GM12873 (cell line): ENCODE results near the gene MYH6.

Experiments used
- TF ChIP-seq, protein P1 (sequence below): IDR thresholded peaks from 2 replicates; pipeline ENCODE4 v1.5.1; 2012; ENCODE audit warnings: low read depth, mild to moderate bottlenecking, moderate library complexity, low read length, control low read depth; ENCODE audit not compliant: insufficient read depth; ENCODE audit errors: missing control alignments

The MYH6 gene

DNA sequence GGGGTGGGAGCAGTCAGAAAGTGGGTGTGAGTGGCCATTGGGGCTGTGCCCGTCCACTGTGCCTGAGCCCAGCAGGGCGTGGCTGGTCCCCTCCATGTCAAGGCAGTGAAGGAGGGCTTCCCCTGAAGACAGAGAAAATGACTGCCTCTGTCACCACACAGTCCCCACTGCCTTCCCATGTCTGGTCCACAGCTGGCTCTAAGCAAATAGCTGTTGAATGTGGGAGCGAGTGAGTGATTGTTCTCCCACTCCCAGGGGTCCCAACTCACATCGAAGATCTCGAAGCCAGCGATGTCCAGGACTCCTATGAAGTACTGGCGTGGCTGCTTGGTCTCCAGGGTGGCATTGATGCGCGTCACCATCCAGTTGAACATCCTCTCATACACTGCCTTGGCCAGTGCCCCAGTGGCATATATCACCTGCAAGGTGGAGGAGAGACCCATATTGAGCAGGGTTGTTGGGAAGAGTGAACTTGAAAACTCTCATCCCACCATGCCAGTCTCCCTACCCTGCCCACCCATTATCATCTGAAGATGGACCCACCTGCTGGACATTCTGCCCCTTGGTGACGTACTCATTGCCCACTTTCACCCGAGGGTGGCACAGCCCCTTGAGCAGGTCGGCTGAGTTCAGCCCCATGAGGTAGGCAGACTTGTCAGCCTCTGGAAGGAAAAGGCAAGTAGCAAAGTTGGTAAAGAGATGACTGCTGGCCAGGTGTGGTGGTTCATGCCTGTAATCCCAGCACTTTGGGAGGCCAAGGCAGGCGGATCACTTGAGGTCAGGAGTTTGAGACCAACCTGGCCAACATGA, 20.8 kb upstream of the MYH6 start:
- TF ChIP-seq, protein P1, sequence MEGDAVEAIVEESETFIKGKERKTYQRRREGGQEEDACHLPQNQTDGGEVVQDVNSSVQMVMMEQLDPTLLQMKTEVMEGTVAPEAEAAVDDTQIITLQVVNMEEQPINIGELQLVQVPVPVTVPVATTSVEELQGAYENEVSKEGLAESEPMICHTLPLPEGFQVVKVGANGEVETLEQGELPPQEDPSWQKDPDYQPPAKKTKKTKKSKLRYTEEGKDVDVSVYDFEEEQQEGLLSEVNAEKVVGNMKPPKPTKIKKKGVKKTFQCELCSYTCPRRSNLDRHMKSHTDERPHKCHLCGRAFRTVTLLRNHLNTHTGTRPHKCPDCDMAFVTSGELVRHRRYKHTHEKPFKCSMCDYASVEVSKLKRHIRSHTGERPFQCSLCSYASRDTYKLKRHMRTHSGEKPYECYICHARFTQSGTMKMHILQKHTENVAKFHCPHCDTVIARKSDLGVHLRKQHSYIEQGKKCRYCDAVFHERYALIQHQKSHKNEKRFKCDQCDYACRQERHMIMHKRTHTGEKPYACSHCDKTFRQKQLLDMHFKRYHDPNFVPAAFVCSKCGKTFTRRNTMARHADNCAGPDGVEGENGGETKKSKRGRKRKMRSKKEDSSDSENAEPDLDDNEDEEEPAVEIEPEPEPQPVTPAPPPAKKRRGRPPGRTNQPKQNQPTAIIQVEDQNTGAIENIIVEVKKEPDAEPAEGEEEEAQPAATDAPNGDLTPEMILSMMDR = no peak

- TF ChIP-seq, protein P1 = no peak
Measured at GRCh38 chr14:23425169-23425568, 17.1 kb upstream of the MYH6 start.

- TF ChIP-seq, protein P1 = no peak
Measured at GRCh38 chr14:23423657-23424056, 15.6 kb upstream of the MYH6 start.

DNA sequence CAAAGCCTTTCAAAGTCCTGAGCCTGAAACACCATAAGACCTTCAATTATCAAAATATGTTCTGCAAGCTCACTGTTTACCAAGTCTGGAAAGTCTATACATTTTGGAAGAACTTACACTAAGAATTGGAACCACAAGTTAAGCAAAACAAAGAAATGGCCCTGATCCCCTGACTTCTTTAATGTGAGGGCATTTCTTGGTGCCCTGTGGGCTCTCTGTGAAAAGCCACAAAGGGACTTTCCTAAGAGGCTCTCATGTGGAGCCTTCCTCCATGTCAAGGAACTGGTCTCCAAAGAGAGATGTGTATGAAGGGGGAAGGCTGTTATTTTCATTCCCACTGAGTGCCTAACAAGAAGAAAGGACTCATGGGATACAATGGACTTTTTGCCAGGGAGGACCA, 13.5 kb upstream of the MYH6 start:
- TF ChIP-seq, protein P1 = no peak

GRCh38 chr14:23418021-23418420, 9.9 kb upstream of the MYH6 start:
- TF ChIP-seq, protein P1 = no peak

GRCh38 chr14:23416801-23417200, 8.7 kb upstream of the MYH6 start:
- TF ChIP-seq, protein P1 = no peak

GRCh38 chr14:23415821-23416778, 8.0 kb upstream of the MYH6 start:
- TF ChIP-seq, protein P1 = no peak
